HL-60 (cell line): ENCODE measurements around the gene GOLGA6A.

Experiments
- DNase-seq, 2 experiments: peaks; one replicate each; pipeline ENCODE4 v3.0.0-alpha.2; 2010 to 2020; ENCODE audit warnings: low read depth in 1 of 2, low spot score in 1 of 2
- H3K27ac ChIP-seq: fragments of 250-450 bp; sonication (Bioruptor Pico); replicated peaks from 2 replicates; pipeline ENCODE4 v1.5.1; 2020; ENCODE audit warnings: mild to moderate bottlenecking, moderate library complexity
- H3K27me3 ChIP-seq: fragments of 250-450 bp; sonication (Bioruptor Pico); 2 replicates; pipeline ENCODE4 v1.5.1; 2021; ENCODE audit warnings: mild to moderate bottlenecking, moderate library complexity; ENCODE audit not compliant: insufficient read depth, poor library complexity, severe bottlenecking
- H3K4me3 ChIP-seq: replicated peaks from 2 replicates; pipeline ENCODE4 v1.5.1; 2011; ENCODE audit warnings: mild to moderate bottlenecking, control low read depth, low read length; ENCODE audit not compliant: insufficient read depth
- CTCF ChIP-seq: IDR thresholded peaks from one replicate; pipeline ENCODE4 v1.5.1; 2011; ENCODE audit warnings: low read length, control low read depth, inconsistent platforms; ENCODE audit not compliant: insufficient read depth
- GABPA ChIP-seq: IDR thresholded peaks from 2 replicates; pipeline ENCODE4 v1.6.1; 2012; ENCODE audit warnings: low read depth
- POLR2AphosphoS5 ChIP-seq: IDR thresholded peaks from 2 replicates; pipeline ENCODE4 v1.6.1; 2012; ENCODE audit warnings: low read depth
- SPI1 ChIP-seq: IDR thresholded peaks from 2 replicates; pipeline ENCODE4 v1.6.1; 2012; ENCODE audit warnings: low read depth, mild to moderate bottlenecking, borderline replicate concordance
- TF ChIP-seq, protein P1 (sequence below): IDR thresholded peaks from 2 replicates; pipeline ENCODE4 v1.6.1; 2012; ENCODE audit warnings: low read depth; ENCODE audit not compliant: insufficient replicate concordance

The GOLGA6A gene

GRCh38 chr15:74042603-74043424 lies 39.5 kb downstream of the GOLGA6A start:
- DNase-seq, result no peak
- TF ChIP-seq, protein P1, sequence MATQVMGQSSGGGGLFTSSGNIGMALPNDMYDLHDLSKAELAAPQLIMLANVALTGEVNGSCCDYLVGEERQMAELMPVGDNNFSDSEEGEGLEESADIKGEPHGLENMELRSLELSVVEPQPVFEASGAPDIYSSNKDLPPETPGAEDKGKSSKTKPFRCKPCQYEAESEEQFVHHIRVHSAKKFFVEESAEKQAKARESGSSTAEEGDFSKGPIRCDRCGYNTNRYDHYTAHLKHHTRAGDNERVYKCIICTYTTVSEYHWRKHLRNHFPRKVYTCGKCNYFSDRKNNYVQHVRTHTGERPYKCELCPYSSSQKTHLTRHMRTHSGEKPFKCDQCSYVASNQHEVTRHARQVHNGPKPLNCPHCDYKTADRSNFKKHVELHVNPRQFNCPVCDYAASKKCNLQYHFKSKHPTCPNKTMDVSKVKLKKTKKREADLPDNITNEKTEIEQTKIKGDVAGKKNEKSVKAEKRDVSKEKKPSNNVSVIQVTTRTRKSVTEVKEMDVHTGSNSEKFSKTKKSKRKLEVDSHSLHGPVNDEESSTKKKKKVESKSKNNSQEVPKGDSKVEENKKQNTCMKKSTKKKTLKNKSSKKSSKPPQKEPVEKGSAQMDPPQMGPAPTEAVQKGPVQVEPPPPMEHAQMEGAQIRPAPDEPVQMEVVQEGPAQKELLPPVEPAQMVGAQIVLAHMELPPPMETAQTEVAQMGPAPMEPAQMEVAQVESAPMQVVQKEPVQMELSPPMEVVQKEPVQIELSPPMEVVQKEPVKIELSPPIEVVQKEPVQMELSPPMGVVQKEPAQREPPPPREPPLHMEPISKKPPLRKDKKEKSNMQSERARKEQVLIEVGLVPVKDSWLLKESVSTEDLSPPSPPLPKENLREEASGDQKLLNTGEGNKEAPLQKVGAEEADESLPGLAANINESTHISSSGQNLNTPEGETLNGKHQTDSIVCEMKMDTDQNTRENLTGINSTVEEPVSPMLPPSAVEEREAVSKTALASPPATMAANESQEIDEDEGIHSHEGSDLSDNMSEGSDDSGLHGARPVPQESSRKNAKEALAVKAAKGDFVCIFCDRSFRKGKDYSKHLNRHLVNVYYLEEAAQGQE, result no peak
- TF ChIP-seq POLR2AphosphoS5 (no peak), CTCF (no peak), GABPA (no peak), SPI1 (no peak)
- Histone ChIP-seq H3K27ac (no peak overlapping the region), H3K4me3 (no peak overlapping the region), H3K27me3 (no peaks in the 10 kb centered on the region)

- Histone ChIP-seq H3K27me3 (no peaks in the 10 kb centered on the region), H3K27ac (no peak overlapping the region), H3K4me3 (no peak overlapping the region)
- TF ChIP-seq POLR2AphosphoS5 (no peak), CTCF (no peak), GABPA (no peak), SPI1 (no peak)
- TF ChIP-seq, protein P1, result no peak
- DNase-seq, result no peak
Measured at GRCh38 chr15:74041777-74042435, 40.4 kb downstream of the GOLGA6A start.

GRCh38 chr15:74041311-74041756 lies 41.0 kb downstream of the GOLGA6A start:
- DNase-seq, result no peak
- TF ChIP-seq GABPA (no peak), POLR2AphosphoS5 (no peak), SPI1 (no peak), CTCF (no peak)
- TF ChIP-seq, protein P1, result no peak
- no peak overlapping the region for H3K27ac ChIP-seq

More at GRCh38 chr15:74041311-74041756, 41.0 kb downstream of the GOLGA6A start:
- Histone ChIP-seq H3K4me3 (no peak overlapping the region), H3K27me3 (no peaks in the 10 kb centered on the region)
